ENCODE data around the gene DCTN1.

DCTN1 gene

GRCh38 chr2:74413001-74413698 lies 33.0 kb upstream of the DCTN1 start:
- no peak for DNase-seq

- DNase-seq, result no peak
Observed at GRCh38 chr2:74407682-74408081, 27.6 kb upstream of the DCTN1 start.

- no peak for DNase-seq
Observed at GRCh38 chr2:74406035-74406434, 25.9 kb upstream of the DCTN1 start.

GRCh38 chr2:74401891-74402290 lies 21.8 kb upstream of the DCTN1 start:
- no peak for DNase-seq

GRCh38 chr2:74399785-74400184 lies 19.7 kb upstream of the DCTN1 start:
- DNase-seq, result no peak

GRCh38 chr2:74396149-74396548 lies 16.0 kb upstream of the DCTN1 start:
- DNase-seq, result no peak

GRCh38 chr2:74393525-74393924 lies 13.4 kb upstream of the DCTN1 start:
- no peak for DNase-seq

- no peak for DNase-seq
Observed at GRCh38 chr2:74392449-74392743, 12.3 kb upstream of the DCTN1 start.

GRCh38 chr2:74391580-74392448 lies 11.7 kb upstream of the DCTN1 start:
- DNase-seq, result peak; percentile 94

- no peak for DNase-seq
Observed at GRCh38 chr2:74391209-74391579, 11.1 kb upstream of the DCTN1 start.

- DNase-seq, result no peak
Observed at GRCh38 chr2:74390606-74391005, 10.5 kb upstream of the DCTN1 start.

GRCh38 chr2:74387346-74387745 lies 7.2 kb upstream of the DCTN1 start:
- no peak for DNase-seq

GRCh38 chr2:74385396-74385795 lies 5.3 kb upstream of the DCTN1 start:
- DNase-seq, result no peak

GRCh38 chr2:74384051-74384450 lies 3.9 kb upstream of the DCTN1 start:
- DNase-seq, result no peak

- DNase-seq, result no peak
Observed at GRCh38 chr2:74383254-74383653, 3.1 kb upstream of the DCTN1 start.

- DNase-seq, result no peak
Observed at GRCh38 chr2:74381751-74382150, 1.6 kb upstream of the DCTN1 start.

GRCh38 chr2:74378007-74378406 lies 2.1 kb downstream of the DCTN1 start:
- no peak for DNase-seq

- no peak for DNase-seq
Observed at GRCh38 chr2:74375838-74376237, 4.3 kb downstream of the DCTN1 start.

- DNase-seq, result peak; percentile 74
Observed at GRCh38 chr2:74374509-74375205, 5.5 kb downstream of the DCTN1 start.

GRCh38 chr2:74373985-74374384 lies 6.1 kb downstream of the DCTN1 start:
- DNase-seq, result no peak

- DNase-seq, result no peak
Observed at GRCh38 chr2:74373221-74373676, 6.9 kb downstream of the DCTN1 start.

- no peak for DNase-seq
Observed at GRCh38 chr2:74372674-74373073, 7.4 kb downstream of the DCTN1 start.

GRCh38 chr2:74371421-74371820 lies 8.7 kb downstream of the DCTN1 start:
- no peak for DNase-seq

- DNase-seq, result no peak
Observed at GRCh38 chr2:74369976-74370375, 10.1 kb downstream of the DCTN1 start.

All from left hindlimb (tissue), 1 donor.